ENCODE results near the gene TBX18.
A peak's percentile ranks its signal among the peaks of the same experiment; 100 is the strongest.

TBX18 gene

DNA sequence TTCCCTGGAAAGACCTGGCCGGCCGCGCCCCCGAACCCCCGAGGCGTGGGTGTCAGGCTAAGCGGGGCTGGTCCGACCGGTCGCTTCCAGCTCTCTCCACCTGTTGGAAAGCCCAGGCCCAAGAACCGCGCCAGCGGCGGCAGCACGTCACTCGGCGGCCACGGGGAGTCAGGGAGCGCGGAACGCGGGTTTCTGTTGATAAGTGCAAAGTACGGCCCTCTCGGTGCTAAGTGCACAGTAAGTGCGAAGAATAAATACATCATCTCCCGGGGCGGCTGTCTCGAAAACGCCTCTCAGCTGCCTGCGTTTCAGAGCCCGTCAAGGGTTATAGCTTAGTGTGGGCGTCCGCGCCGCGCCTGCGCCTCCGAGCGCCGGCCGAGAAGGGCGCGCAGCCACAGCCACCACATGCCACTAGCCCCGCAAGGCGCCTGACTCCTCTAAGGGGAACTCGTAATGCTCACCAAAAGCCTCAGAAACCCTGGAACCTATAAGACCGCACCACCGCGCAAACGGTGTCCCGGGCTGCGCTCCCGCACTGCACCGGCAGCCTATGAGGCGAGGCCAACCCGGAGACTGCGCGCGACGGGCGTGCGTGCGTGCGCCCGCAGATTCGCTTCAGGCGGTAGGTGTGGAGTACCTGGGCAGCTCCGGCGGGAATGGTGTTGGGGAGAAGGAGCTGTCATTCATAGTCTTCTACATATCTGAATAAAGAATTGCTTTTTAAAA, 9.2 kb upstream of the TBX18 start:
- WGBS (ENCODE audit: extremely low coverage, insufficient coverage, insufficient read length) = no CpG with 5 or more reads among the region's 69 CpGs
- DNase-seq = peak; percentile 13 to 37
- Histone ChIP-seq H3K9me3 (ENCODE audit: insufficient read depth, low read depth, low read length) (peaks cover 2% of the 10 kb centered on the region), H2BK12ac (ENCODE audit: low read length) (no peak overlapping the region), H3K4ac (ENCODE audit: low read depth, low read length) (no peak overlapping the region), H2AK5ac (ENCODE audit: low read length) (no peak overlapping the region), H3K79me1 (ENCODE audit: low read length) (peaks cover 2% of the 10 kb centered on the region), H3K36me3 (ENCODE audit: control insufficient read depth in 1 of 2, insufficient read depth in 2 of 2, low read length in 2 of 2) (no peaks in the 10 kb centered on the region), H3K18ac (ENCODE audit: low read length) (no peak overlapping the region), H3K9ac (ENCODE audit: low read length) (no peak overlapping the region), H2AFZ (ENCODE audit: insufficient read depth, low read length, poor library complexity) (peak overlapping the region; percentile 86), H3K4me3 (ENCODE audit: low read depth, low read length) (peak overlapping the region; percentile 56), H3K4me1 (ENCODE audit: control insufficient read depth in 1 of 2, insufficient read depth in 2 of 2, low read length in 2 of 2) (peaks cover 6 to 20% of the 10 kb centered on the region in 2 experiments), H4K12ac (ENCODE audit: low read depth, low read length) (no peak overlapping the region), H3K4me2 (ENCODE audit: low read length) (peak overlapping the region; percentile 97), H4K8ac (ENCODE audit: low read depth, low read length) (no peak overlapping the region), H3K27ac (ENCODE audit: low read depth, low read length) (no peak overlapping the region), H2BK5ac (ENCODE audit: low read depth, low read length, poor library complexity) (no peak overlapping the region), H3K23ac (ENCODE audit: low read length) (peak overlapping the region; percentile 27), H3K79me2 (ENCODE audit: control insufficient read depth, insufficient read depth, low read length, poor library complexity) (no peaks in the 10 kb centered on the region), H3K27me3 (ENCODE audit: insufficient read depth, low read length) (peaks cover 45% of the 10 kb centered on the region), H2BK120ac (ENCODE audit: insufficient read depth, low read length, poor library complexity) (no peak overlapping the region), H3K14ac (ENCODE audit: low read length) (no peak overlapping the region), H4K91ac (ENCODE audit: low read depth, low read length) (no peak overlapping the region)

DNA sequence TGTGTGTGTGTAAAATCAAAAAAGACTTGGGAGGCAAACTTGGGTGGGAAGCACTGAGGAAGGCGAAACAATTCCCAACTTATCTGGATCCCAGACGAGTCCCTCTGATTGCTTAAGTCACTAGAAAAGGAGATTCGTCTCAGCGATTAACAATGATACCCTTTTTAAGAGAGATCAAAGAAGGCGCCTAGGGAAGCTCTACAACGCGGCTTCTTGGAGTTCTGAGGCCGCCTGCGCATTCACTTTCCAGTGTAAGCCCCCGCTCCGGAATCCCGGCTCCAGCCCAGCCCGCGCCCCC, 8.7 kb upstream of the TBX18 start:
- H4K91ac ChIP-seq (ENCODE audit: low read depth, low read length) = no peak overlapping the region
- H3K79me2 ChIP-seq (ENCODE audit: control insufficient read depth, insufficient read depth, low read length, poor library complexity) = no peaks in the 10 kb centered on the region
- H3K4me3 ChIP-seq (ENCODE audit: low read depth, low read length) = no peak overlapping the region
- H3K9ac ChIP-seq (ENCODE audit: low read length) = no peak overlapping the region
- WGBS (ENCODE audit: extremely low coverage, insufficient coverage, insufficient read length) = no CpG with 5 or more reads among the region's 14 CpGs
- no peak for DNase-seq
- no peak overlapping the region for H2AK5ac ChIP-seq (ENCODE audit: low read length)
- H2BK5ac ChIP-seq (ENCODE audit: low read depth, low read length, poor library complexity) = no peak overlapping the region
- H4K8ac ChIP-seq (ENCODE audit: low read depth, low read length) = no peak overlapping the region
- no peak overlapping the region for H4K12ac ChIP-seq (ENCODE audit: low read depth, low read length)
- no peak overlapping the region for H3K18ac ChIP-seq (ENCODE audit: low read length)
- H2BK120ac ChIP-seq (ENCODE audit: insufficient read depth, low read length, poor library complexity) = no peak overlapping the region
- H3K9me3 ChIP-seq (ENCODE audit: insufficient read depth, low read depth, low read length) = peaks cover 2% of the 10 kb centered on the region
- no peak overlapping the region for H3K27ac ChIP-seq (ENCODE audit: low read depth, low read length)
- no peak overlapping the region for H3K14ac ChIP-seq (ENCODE audit: low read length)
- no peaks in the 10 kb centered on the region for H3K36me3 ChIP-seq (ENCODE audit: control insufficient read depth in 1 of 2, insufficient read depth in 2 of 2, low read length in 2 of 2)
- peaks cover 50% of the 10 kb centered on the region for H3K27me3 ChIP-seq (ENCODE audit: insufficient read depth, low read length)
- no peak overlapping the region for H2BK12ac ChIP-seq (ENCODE audit: low read length)
- peak overlapping the region; percentile 97 for H3K4me2 ChIP-seq (ENCODE audit: low read length)
- no peak overlapping the region for H3K23ac ChIP-seq (ENCODE audit: low read length)
- H3K4me1 ChIP-seq (ENCODE audit: control insufficient read depth in 1 of 2, insufficient read depth in 2 of 2, low read length in 2 of 2) = peaks cover 6 to 20% of the 10 kb centered on the region in 2 experiments
- no peak overlapping the region for H3K4ac ChIP-seq (ENCODE audit: low read depth, low read length)
- no peak overlapping the region for H2AFZ ChIP-seq (ENCODE audit: insufficient read depth, low read length, poor library complexity)
- peaks cover 2% of the 10 kb centered on the region for H3K79me1 ChIP-seq (ENCODE audit: low read length)

DNA sequence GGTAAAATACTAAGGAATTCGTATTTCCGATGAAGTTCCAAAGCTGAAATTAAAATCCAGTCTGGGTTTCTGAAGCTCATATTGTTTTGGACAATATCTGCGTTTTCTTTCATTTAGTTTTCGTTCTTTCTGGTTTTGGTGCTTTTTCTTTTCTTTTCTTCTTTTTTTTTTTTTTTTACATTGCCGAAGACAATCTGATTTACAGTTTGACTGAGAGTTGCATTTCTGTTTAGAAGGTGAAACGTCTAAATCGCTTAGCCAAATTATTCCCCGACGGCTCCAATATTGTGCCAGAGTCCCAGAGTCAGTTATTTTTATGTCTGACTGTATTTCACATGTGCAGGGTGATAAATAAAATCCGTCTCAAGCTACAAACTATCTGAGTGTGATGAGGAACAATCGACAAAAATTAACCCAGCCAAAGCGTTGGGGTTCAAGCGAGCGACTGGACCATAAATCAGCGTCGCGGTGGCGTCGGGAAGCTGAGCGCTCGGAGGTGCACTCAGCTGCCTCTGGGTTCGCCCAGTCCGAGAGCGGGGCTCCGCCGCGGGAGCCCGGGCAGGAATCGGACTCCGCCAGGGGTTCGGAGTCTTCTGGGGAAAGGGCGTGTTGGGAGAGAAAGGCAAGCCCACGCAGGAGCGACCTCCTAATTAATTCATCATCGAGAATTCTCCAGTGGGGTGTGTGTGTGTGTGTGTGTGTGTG, 8.2 kb upstream of the TBX18 start:
- Histone ChIP-seq H3K79me2 (ENCODE audit: control insufficient read depth, insufficient read depth, low read length, poor library complexity) (no peaks in the 10 kb centered on the region), H3K27me3 (ENCODE audit: insufficient read depth, low read length) (peaks cover 54% of the 10 kb centered on the region), H2AFZ (ENCODE audit: insufficient read depth, low read length, poor library complexity) (no peak overlapping the region), H4K12ac (ENCODE audit: low read depth, low read length) (no peak overlapping the region), H4K91ac (ENCODE audit: low read depth, low read length) (no peak overlapping the region), H3K4me3 (ENCODE audit: low read depth, low read length) (no peak overlapping the region), H2BK12ac (ENCODE audit: low read length) (no peak overlapping the region), H3K4ac (ENCODE audit: low read depth, low read length) (no peak overlapping the region), H3K4me2 (ENCODE audit: low read length) (no peak overlapping the region), H2AK5ac (ENCODE audit: low read length) (no peak overlapping the region), H3K18ac (ENCODE audit: low read length) (no peak overlapping the region), H3K23ac (ENCODE audit: low read length) (no peak overlapping the region), H3K36me3 (ENCODE audit: control insufficient read depth in 1 of 2, insufficient read depth in 2 of 2, low read length in 2 of 2) (no peaks in the 10 kb centered on the region), H3K27ac (ENCODE audit: low read depth, low read length) (no peak overlapping the region), H3K79me1 (ENCODE audit: low read length) (peaks cover 2% of the 10 kb centered on the region), H3K4me1 (ENCODE audit: control insufficient read depth in 1 of 2, insufficient read depth in 2 of 2, low read length in 2 of 2) (peaks cover 6 to 20% of the 10 kb centered on the region in 2 experiments), H4K8ac (ENCODE audit: low read depth, low read length) (no peak overlapping the region), H2BK5ac (ENCODE audit: low read depth, low read length, poor library complexity) (no peak overlapping the region), H3K9ac (ENCODE audit: low read length) (no peak overlapping the region), H3K14ac (ENCODE audit: low read length) (no peak overlapping the region), H2BK120ac (ENCODE audit: insufficient read depth, low read length, poor library complexity) (no peak overlapping the region), H3K9me3 (ENCODE audit: insufficient read depth, low read depth, low read length) (peaks cover 2% of the 10 kb centered on the region)
- no peak for DNase-seq
- WGBS (ENCODE audit: extremely low coverage, insufficient coverage, insufficient read length) = no CpG with 5 or more reads among the region's 35 CpGs

DNA sequence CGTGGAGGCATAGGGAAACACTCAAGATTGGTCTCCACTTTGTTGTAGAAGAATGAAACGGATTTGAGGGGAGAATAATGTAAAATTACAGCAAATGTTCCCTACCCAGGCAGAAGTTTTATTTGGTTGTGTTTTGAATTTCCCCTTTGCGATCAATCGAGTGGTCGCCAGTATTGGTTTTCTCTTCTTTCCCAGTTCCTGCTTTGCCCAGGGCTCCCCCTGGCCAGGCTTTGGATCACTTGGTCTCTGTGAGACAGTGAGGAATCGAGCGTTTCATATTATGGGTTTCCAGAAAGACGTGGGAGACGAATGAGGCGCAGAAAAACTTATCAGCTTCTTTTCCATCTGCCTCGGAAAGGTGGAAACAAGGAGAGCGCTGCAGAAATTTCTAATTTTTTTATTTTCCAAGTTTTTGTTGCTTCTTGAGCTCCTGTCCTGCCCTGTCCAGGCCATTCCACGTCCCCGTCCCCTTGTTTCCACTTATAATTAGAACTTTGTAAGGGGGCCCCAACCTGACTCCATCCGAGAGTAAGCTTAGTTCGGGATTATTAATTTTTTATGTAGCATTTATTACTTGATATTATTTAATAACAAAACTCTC, 7.5 kb upstream of the TBX18 start:
- Histone ChIP-seq H3K79me2 (ENCODE audit: control insufficient read depth, insufficient read depth, low read length, poor library complexity) (no peaks in the 10 kb centered on the region), H3K14ac (ENCODE audit: low read length) (no peak overlapping the region), H2AFZ (ENCODE audit: insufficient read depth, low read length, poor library complexity) (no peak overlapping the region), H4K12ac (ENCODE audit: low read depth, low read length) (no peak overlapping the region), H3K36me3 (ENCODE audit: control insufficient read depth in 1 of 2, insufficient read depth in 2 of 2, low read length in 2 of 2) (no peaks in the 10 kb centered on the region), H3K23ac (ENCODE audit: low read length) (no peak overlapping the region), H3K79me1 (ENCODE audit: low read length) (peaks cover 2% of the 10 kb centered on the region), H2BK5ac (ENCODE audit: low read depth, low read length, poor library complexity) (no peak overlapping the region), H3K27me3 (ENCODE audit: insufficient read depth, low read length) (peaks cover 62% of the 10 kb centered on the region), H3K9ac (ENCODE audit: low read length) (no peak overlapping the region), H3K9me3 (ENCODE audit: insufficient read depth, low read depth, low read length) (peaks cover 7% of the 10 kb centered on the region), H2BK12ac (ENCODE audit: low read length) (no peak overlapping the region), H4K8ac (ENCODE audit: low read depth, low read length) (no peak overlapping the region), H2AK5ac (ENCODE audit: low read length) (no peak overlapping the region), H3K4me1 (ENCODE audit: control insufficient read depth in 1 of 2, insufficient read depth in 2 of 2, low read length in 2 of 2) (peaks cover 6 to 20% of the 10 kb centered on the region in 2 experiments), H3K18ac (ENCODE audit: low read length) (no peak overlapping the region), H2BK120ac (ENCODE audit: insufficient read depth, low read length, poor library complexity) (no peak overlapping the region), H4K91ac (ENCODE audit: low read depth, low read length) (no peak overlapping the region), H3K4me2 (ENCODE audit: low read length) (no peak overlapping the region), H3K4me3 (ENCODE audit: low read depth, low read length) (no peak overlapping the region), H3K27ac (ENCODE audit: low read depth, low read length) (no peak overlapping the region), H3K4ac (ENCODE audit: low read depth, low read length) (no peak overlapping the region)
- WGBS (ENCODE audit: extremely low coverage, insufficient coverage, insufficient read length) = no CpG with 5 or more reads among the region's 16 CpGs
- no peak for DNase-seq

All from trophoblast cell (in vitro differentiated cells and primary cell).